NOMO-1 treated with DMSO at 0.1 percent for 48 hours (cell line): Measurements from ENCODE around the gene ASCC2.
A peak's percentile ranks its signal among the peaks of the same experiment; 100 is the strongest.
"Not testable (repeated sequence)": the region's sequence is repeated elsewhere in the genome, so short reads cannot be mapped to it uniquely, and the experiment has no call there.

Experiments used
- DNase-seq: peaks from one replicate; lab custom pipeline; 2025; ENCODE audit not compliant: unreplicated experiment; lab: John Stamatoyannopoulos, UW

Gene ASCC2

DNA sequence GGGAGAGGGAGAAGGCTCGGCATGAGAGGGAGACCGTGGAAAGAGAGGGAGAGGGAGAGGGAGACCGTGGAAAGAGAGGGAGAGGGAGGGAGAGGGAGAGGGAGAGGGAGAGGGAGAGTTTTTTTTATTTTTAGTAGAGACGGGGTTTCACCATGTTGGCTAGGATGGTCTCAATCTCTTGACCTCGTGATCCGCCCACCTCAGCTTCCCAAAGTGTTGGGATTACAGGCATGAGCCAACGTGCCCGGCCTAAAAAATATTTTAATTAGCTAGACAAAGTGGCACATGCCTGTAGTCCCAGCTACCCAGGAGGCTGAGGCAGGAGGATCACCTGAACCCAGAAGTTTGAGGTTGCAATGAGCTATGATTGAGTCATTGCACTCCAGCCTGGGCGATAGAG is 21.0 kb upstream of the ASCC2 start:
- DNase-seq: not testable (repeated sequence)

DNA sequence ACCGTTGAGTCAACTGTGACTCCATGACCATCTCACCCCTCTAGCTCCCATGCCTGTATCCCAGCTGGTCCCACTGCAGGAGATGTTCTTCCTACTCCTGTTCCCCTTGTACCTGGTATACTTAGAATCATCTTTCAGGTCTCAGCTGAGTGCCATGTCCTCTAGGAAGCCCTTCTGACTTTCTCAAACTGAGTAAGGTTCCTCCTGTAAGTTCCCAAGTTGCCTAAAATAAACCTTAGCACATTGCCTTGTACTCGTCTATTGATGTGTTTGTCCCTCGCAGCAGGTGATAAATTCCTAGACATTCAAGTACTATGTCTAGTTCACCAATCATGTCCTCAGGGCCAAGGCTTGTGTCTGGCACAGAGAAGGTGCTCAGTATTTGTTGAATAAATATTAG is 18.4 kb upstream of the ASCC2 start:
- no peak for DNase-seq

DNA sequence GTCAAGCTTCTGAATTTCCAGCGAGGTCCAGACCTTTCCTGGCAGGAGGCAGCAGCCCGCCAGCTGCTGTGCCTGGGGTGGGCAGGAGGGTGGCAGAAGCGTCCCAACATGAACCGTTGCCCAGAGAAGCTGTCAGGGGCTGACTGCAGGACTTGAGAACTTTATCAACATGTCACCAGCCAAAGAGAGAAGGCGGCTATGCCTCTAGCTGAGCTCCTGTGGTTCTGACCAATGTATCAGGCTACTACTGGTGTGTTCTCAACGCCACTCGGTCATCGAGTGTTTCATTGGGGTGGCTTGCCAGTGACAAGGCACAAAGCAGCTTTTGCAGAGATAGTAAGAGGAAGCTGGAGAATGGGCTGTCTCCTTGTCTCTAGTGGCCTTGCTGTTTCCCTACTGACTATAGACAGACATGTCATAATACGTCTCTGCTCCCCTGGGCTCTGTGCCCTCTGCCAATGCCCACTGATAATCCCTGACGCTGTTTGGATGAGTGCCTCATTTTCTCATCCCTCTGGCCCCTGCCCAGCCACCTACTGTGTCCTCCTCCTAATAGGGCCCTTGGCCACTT is 17.6 kb upstream of the ASCC2 start:
- DNase-seq: no peak

DNA sequence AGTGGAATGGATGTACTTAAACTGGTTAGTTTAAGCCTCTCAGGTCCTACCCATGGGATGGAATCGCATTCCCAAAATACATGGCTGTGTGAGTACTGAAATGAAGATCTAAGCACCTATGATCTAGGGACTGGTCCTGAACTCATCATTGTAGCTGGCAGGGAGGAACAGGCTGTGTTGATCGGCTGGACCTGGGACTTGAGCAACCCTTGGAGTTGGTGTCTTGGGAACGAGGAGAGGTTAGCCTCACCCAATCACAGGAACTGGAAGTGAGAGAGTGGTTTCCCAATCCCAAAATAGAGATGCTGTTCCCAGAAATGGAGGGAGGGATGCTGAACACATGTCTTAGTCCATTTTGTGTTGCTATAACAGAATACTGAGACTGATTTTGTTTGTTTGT is 16.4 kb upstream of the ASCC2 start:
- DNase-seq: no peak

DNA sequence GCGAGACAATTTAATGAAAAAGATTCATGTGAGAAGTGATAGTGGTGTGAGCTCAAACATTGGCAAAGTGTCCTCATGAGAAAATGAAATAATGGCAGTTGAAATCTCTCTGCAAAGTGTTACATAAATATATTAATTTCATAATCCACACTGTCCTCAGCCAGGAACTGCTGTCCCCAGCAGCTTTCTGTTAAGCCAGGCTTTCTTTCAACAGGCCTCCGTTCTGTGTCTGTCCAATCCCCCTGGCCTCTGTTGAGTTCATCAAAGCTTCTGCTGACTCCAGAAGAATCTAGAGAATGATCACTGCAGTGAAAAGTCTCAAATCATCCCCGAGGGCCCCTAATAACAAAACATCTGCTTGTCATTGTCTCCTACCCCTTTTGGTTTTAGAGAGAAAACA is 10.0 kb upstream of the ASCC2 start:
- no peak for DNase-seq

DNA sequence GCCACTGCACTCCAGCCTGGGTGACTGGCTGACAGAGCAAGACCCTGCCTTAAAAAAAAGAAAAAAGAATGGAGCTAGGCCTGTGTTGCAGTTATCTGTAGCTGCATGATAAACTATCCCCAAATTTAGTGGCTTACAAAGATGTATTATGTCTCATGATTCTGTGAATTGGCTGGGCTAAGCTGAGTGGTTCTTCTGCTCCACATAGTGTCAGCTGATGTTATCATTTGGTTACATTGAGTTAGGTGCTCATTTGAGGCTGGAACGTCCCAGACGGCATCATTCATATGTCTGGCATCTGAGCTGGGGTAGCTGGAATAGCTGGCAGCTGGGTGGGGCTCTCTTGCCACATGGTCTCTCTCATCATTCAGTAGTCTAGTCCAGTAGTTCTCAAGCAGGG is 8.2 kb upstream of the ASCC2 start:
- no peak for DNase-seq

DNA sequence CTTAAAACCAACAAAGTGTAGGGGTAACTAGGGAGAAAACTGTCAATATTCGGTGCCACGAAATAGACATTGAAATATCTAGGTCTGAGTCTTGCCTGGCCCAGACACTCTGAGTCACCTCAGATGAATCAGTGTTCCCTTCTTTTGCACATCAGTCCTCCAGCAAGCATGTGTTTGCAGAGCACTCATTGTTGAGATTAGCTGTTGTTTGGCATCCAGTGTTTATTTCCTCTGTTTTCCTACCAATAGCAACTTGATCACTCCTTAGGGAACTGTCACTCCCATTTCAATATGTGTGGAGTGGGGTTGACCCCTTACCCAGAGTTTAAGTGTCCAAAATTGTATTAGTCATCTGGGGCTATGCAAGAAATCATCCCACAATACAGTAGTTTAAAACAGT is 4.7 kb upstream of the ASCC2 start:
- DNase-seq: no peak

DNA sequence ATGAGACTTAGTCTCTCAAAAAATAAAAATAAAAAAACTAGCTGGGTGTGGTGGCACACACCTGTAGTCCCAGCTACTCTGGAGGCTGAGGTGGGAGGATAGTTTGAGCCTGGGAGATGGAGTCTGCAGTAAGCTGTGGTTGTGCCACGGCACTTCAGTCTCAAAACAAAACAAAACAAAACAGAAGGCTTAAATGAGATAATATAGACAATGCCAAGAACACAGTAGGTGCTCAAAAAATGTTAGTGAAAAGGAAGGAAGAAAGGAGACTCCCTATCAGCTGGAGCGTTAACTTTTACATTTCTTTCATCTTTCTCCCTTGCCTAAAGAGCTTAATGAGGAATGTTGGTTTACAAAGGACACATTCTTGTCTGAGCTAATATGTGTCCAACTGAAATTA is 4.1 kb upstream of the ASCC2 start:
- DNase-seq: no peak

DNA sequence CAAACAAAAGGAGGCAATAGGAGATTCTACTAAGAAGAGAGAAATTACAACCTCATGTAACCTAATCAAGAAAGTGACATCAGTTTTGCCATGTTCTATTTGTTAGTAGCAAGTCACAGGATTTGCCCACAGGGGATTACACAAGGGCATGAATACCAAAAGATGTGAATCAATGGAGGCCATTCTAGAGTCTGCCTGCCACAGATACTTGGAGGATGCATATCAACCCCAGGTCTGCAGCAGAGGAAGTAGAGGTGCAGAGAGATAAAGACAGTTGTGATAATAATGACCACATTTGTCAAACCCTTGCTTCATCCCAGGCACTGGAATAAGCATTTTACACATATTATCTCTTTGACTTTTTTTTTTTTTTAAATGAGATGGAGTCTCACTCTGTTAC is 2.4 kb upstream of the ASCC2 start:
- peak; percentile 16 for DNase-seq

DNA sequence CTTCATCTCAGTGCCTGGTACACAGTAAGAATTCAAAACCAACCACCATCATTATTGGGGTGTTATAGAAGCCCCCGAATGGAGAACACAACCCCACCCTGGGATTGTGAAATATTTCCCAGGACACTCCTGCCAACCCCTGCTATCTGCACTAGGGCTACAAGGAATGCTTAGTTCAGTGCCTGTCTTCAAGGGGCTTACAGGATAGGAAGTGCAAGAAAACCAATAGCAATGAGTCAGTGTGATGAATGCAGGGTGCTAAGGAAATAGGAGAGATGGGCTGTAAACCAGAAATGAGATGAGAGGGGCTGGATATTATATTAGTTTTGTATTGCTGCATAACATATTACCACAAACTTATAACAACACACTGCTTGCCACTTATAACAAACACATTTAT is 965 bp upstream of the ASCC2 start:
- DNase-seq: no peak

DNA sequence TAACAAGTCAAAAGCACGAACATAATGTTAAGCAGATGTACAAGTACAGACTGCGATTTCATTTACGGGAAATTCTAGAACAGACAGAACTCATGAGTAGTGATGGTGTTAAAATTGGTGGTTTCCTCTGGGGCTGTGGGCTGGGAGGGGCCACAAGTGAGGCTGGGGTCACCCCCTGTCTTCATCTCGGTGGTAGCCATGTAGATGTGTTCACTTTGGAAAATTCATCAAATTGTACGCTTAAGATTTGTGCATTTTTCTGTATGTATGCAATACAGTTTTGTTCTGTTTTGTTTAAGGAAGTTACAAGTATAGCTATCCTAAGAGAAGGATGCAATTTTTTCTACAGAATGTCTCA is 504 bp upstream of the ASCC2 start:
- no peak for DNase-seq

DNA sequence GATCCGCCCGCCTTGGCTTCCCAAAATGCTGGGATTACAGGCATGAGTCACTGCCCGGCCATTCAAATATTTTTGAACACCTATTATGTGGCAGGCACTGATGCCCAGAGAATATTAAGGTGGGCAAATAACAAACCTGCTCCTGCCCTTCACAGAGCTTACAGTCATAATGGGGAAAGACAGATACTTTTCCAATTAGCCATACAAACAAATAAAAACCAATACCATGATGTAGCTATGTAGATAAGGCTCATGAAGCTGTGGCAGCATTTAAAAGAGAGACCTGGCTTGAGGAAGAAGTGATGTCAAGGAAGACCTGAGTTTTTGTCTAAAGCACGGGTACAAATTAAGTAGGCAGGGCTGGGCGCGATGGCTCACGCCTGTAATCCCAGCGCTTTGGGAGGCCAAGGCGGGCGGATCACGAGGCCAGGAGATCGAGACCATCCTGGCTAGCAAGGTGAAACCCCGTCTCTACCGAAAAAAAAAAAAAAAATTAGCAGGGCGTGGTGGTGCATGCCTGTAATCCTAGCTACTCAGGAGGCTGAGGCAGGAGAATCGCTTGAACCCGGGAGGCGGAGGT is 1.2 kb downstream of the ASCC2 start:
- not testable (repeated sequence) for DNase-seq

DNA sequence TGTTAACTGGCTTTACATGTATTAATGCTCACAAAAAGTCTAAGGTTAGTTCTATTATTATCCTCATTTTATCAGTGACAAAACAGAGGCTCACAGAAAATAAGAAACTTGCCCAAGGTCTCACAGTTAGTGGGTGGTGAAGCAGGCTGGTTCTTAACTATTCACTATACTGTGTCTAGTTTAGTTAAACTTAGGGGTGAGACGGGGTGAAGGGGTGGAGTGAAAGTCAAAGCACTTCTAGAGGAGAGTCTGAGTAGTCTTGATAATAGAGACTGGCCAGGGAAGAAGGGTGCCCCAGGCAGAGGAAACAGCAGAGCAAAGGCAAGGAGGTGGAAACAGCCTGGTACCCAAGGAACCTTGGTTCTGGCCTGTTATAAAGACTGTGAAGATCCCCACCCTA is 4.0 kb downstream of the ASCC2 start:
- DNase-seq: no peak

DNA sequence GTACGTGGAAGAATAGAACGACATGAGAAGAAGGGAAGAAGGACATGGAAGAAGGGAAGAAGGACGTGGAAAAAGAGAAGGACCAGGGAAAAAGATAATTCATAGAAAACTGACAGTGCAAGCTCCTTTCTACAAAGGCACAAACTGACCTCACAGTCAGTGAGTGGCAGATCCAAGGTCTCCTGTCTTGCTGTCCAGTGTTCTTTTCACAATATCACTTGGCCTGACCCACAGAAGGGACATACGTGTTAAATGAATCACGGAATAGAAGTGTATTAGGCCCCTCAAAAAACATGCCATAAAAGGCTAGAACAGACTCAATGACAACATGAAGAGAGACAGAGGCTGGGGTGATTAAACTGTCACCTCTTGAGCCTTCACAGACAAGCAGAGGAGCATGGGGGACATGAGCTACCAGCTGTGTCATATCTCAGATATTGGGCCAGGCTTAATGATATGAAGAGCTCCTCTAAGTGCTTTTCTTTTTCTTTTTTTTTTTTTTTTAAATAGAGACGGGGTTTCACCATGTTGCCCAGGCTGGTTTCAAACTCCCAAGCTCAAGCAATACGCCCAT is 4.6 kb downstream of the ASCC2 start:
- no peak for DNase-seq

DNA sequence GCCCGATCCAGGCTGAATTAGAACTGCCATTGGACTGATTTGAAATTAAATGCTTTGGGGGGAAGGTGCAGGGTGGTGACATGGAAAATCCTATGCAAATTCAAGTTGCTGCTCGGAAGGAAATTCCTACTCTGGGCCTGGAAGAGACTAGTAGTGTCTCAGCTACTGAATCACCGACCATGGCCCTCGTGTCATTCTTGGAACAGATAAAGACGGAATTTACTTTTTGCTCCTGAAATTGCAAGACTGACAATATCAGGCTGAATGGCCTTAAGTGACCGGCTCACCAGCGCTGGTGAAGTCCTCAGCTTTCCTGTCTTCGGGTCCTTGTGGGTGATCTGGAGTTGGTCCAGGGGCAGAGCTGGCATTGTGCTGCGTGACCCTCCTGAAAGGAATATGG is 6.1 kb downstream of the ASCC2 start:
- no peak for DNase-seq

DNA sequence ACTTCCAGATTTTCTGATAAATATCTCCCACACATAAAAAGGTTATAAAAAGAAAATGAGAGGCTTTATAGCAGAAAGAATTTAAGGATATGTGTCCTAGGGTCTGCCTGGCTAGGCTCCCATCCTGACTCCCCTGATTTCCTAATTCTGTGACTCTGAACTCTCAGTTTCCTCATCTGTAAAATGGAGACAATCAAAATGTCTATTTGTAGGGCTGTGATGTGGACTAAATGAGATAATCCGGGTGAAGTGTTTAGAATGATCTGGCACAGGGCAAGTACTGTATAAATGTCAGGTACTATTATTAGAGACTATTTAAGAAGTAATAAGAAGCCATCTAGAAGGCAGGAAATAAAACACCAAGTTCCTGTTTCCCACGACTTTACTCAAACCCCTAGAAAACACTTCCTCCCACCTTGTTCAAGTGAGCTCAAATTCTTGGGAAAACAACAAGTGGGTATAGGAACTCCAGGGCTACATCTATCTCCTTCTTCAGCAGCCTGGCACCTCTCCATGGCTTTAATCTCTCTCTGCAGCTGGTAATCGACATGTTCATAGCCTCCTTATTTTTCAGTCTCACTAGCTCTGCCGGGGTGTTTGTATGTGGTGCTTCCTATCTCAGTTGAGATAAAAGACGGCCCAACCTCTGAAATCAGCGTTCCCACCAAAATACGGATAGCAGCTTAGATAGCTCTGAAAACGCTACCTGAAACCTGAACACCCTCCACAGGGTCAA is 6.7 kb downstream of the ASCC2 start:
- DNase-seq: no peak

DNA sequence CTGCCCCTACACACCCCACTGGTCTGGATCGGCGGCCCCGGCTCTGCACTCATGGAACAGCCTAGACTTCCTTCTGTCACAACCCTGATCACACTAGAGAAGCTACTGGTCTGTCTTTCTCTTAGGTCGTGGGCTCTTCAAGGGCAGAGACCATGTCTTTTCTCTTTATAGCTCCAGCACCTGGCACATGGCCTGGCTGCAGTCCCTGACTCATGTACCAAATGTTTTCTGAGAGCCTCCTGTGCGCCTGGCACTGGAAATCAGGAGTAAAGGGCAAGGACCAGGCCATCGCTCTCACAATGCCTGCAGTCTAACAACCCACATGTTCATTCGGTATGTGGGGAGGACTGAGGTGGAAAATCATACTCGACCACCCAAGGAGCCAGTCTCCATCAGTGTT is 7.5 kb downstream of the ASCC2 start:
- DNase-seq: no peak

DNA sequence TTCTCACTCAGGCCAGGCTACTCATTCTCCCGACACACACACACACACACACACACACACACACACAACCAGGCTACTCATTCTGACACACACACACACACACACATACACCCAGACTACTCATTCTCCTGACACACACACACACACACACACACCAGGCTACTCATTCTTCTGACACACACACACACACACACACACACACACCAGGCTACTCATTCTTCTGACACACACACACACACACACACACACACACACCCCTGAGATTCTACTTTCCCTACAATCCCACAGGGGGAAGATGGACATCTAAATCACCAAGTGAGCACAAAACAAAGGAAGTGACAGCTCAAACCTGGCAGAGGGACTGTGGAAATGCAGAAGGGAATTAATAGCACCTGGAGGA is 10.3 kb downstream of the ASCC2 start:
- DNase-seq: not testable (repeated sequence)

DNA sequence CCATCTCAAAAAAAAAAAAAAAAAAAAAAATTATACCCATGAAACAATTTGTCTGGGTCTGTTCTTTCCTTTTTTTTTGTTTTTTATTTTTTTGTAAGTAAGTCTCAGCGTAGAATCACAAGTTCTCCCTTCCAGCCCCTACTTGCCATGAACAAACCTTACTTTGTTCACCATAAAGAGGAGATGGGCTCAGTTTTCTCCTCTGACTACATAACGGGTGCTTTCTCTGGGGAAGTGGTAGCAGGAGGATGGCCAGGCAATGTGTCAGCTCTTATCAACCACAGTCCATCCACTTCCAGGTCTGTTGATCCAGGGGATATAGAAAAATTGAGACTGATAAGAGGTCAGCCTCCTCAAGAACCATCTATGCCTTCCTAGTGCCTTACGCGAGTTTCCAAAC is 11.0 kb downstream of the ASCC2 start:
- no peak for DNase-seq

DNA sequence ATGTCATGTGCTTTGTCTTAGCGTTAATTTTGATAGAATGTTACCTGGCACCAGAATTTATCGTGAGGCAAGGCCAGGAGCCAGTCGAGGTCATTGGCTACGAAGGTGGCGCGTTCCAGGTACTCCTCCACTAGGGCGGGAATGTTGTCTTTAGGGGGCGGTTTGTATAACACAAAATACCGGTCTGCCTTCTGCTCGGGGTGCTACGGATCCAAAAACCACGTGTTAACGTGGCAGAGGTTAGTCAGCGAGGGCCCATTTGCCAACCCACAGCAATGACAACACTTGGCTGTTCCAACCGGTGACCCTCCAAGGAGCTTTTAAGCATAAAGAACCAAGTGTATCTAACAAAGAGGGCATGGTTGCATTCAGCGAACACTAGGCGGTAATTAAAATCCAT is 12.5 kb downstream of the ASCC2 start:
- no peak for DNase-seq

DNA sequence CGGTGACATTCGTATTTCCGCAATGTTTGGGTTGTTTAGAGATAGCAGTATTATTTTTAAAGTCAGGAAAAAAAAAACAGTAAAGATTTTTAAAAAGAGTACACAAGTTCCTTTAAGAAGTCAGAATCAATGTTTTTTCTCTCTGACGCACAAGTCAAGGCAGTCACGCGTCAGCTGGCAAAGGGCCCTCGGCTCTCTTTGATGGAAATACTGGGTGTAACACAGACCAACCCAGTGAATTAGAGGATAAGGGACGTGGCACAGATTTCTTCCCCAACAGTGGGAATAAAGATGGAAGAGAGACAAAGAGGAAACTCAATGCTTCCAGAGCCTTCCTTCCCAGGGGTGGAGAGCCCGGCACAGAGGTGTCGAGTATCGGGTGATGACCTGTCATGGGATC is 13.4 kb downstream of the ASCC2 start:
- no peak for DNase-seq

DNA sequence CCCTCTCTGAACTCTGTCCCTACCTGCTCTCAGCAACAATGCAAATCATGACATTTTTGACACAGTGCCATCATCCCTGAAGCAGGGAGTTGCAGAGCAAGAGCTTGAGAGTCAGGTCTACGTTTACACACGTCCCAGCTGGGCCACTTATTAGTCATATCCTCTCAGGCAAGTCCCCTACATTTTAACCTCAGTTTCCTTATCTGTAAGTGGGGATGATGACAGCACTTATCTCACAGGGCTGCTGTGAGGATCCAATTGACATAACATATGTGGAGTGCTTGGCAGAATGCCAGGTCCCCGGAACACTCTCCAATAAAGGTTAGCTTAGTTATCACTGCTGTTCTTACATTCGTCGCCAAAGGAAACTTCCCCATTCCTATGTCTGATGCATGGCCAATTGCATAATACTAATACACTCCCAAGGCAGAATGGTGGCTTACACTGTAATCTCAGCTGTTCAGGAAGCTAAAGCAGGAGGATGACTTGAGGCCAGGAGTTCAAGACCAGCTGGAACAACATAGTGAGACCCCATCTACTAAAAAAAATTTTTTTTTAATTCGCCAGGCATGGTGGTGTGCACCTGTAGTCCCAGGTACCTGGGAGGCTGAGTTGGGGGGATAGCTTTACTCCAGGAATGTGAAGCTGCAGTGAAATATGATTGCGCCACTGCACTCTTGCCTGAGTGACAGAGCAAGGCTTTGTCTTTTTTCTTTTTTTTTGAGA is 16.6 kb downstream of the ASCC2 start:
- peak; percentile 91 for DNase-seq
